Cardiac muscle cell (in vitro differentiated cells and primary cell): ENCODE measurements around the gene C5orf52. TPM values are rescaled to one million over a fixed set of nuclear protein-coding genes. Genes with fewer than 3 reads are reported as not detected.
"Not testable (repeated sequence)": the region's sequence is repeated elsewhere in the genome, so short reads cannot be mapped to it uniquely, and the experiment has no call there.

Experiments
- DNase-seq, 2 donors: peaks; one replicate each; pipeline versions ENCODE4 v3.0.0 to v3.0.0-alpha.2; 2010 to 2017; ENCODE audit warnings: low read depth in 1 of 2, low spot score in 1 of 2
- H3K27ac ChIP-seq: fragments of 200-600 bp; sonication (generic); 2 replicates; pipeline ENCODE4 v1.5.1; 2016
- H3K27me3 ChIP-seq: fragments of 200-600 bp; sonication (generic); 2 replicates; pipeline ENCODE4 v1.6.0; 2016; ENCODE audit warnings: control low read depth
- H3K36me3 ChIP-seq: fragments of 200-600 bp; sonication (generic); 2 replicates; pipeline ENCODE4 v1.5.1; 2016; ENCODE audit warnings: control low read depth
- H3K4me1 ChIP-seq: fragments of 200-600 bp; sonication (generic); 2 replicates; pipeline ENCODE4 v1.8.1; 2017; ENCODE audit warnings: low read depth, mild to moderate bottlenecking, mixed run types
- H3K4me3 ChIP-seq: fragments of 200-600 bp; sonication (generic); 2 replicates; pipeline ENCODE4 v1.5.1; 2016; ENCODE audit warnings: mild to moderate bottlenecking
- H3K9me3 ChIP-seq: fragments of 200-600 bp; sonication (generic); 2 replicates; pipeline ENCODE4 v1.5.1; 2017; ENCODE audit warnings: low read depth, mild to moderate bottlenecking, control low read depth
- CTCF ChIP-seq: IDR thresholded peaks from 2 replicates; pipeline ENCODE4 v1.5.1; 2012; ENCODE audit warnings: low read depth, mild to moderate bottlenecking, low read length
- polyA plus RNA-seq: library from polyadenylated mRNA; unstranded; fragments of >200 nt; fragmentation: Nextera tagmentation; extraction: Ambion mirVana; gene quantifications from 2 replicates; pipeline ENCODE4 v1.2.1, GENCODE V29; 2016
- total RNA-seq: library from RNA; depleted of rRNA; stranded (reverse); fragments of >200 nt; gene quantifications from 2 replicates; pipeline ENCODE4 v1.2.3, GENCODE V29; 2016

C5orf52 gene
- total and polyA plus RNA-seq, 2 experiments from 2014 or later: not detected

- Histone ChIP-seq H3K36me3 (no peaks in the 10 kb centered on the region), H3K4me3 (no peak overlapping the region), H3K4me1 (no peaks in the 10 kb centered on the region), H3K27ac (no peak overlapping the region), H3K9me3 (no peaks in the 10 kb centered on the region), H3K27me3 (peaks cover 37% of the 10 kb centered on the region)
- no peak for TF ChIP-seq CTCF
- no peak for DNase-seq
These were observed 1.6 kb upstream of the C5orf52 start for GRCh38 chr5:157669701-157670097.

GRCh38 chr5:157671592-157672330 is 428 bp downstream of the C5orf52 start:
- Histone ChIP-seq H3K27me3 (peaks cover 37% of the 10 kb centered on the region), H3K9me3 (no peaks in the 10 kb centered on the region), H3K4me3 (peak overlapping the region; percentile 48), H3K36me3 (no peaks in the 10 kb centered on the region), H3K27ac (no peak overlapping the region), H3K4me1 (no peaks in the 10 kb centered on the region)
- no peak for TF ChIP-seq CTCF
- no peak for DNase-seq

GRCh38 chr5:157672976-157673375 is 1.6 kb downstream of the C5orf52 start:
- peaks cover 37% of the 10 kb centered on the region for H3K27me3 ChIP-seq
- no peak for TF ChIP-seq CTCF
- no peaks in the 10 kb centered on the region for H3K36me3 ChIP-seq
- H3K4me3 ChIP-seq: no peak overlapping the region
- H3K27ac ChIP-seq: no peak overlapping the region
- no peaks in the 10 kb centered on the region for H3K4me1 ChIP-seq
- no peaks in the 10 kb centered on the region for H3K9me3 ChIP-seq
- DNase-seq: no peak

GRCh38 chr5:157674351-157674750 is 3.0 kb downstream of the C5orf52 start:
- not testable (repeated sequence) for H3K27ac ChIP-seq, H3K36me3 ChIP-seq, H3K4me3 ChIP-seq, DNase-seq, H3K4me1 ChIP-seq, H3K9me3 ChIP-seq
- peaks cover 37% of the 10 kb centered on the region for H3K27me3 ChIP-seq

- no peak for TF ChIP-seq CTCF
- no peaks in the 10 kb centered on the region for H3K4me1 ChIP-seq
- no peak overlapping the region for H3K27ac ChIP-seq
- H3K27me3 ChIP-seq: peaks cover 8% of the 10 kb centered on the region
- H3K9me3 ChIP-seq: no peaks in the 10 kb centered on the region
- no peaks in the 10 kb centered on the region for H3K36me3 ChIP-seq
- no peak for DNase-seq
- H3K4me3 ChIP-seq: no peak overlapping the region
These were observed 6.6 kb downstream of the C5orf52 start for GRCh38 chr5:157677931-157678330.

- Histone ChIP-seq H3K4me3 (no peak overlapping the region), H3K9me3 (no peaks in the 10 kb centered on the region), H3K27me3 (no peaks in the 10 kb centered on the region), H3K27ac (no peak overlapping the region), H3K36me3 (no peaks in the 10 kb centered on the region), H3K4me1 (no peaks in the 10 kb centered on the region)
- no peak for TF ChIP-seq CTCF
- DNase-seq: no peak
These were observed 8.5 kb downstream of the C5orf52 start for GRCh38 chr5:157679801-157680200.
